ENCODE measurements around the gene MYO3A.

The MYO3A gene

GRCh38 chr10:26156019-26156418, 222.0 kb downstream of the MYO3A start:
- Histone ChIP-seq H3K9ac (ENCODE audit: low read length) (no peak overlapping the region), H3K4me3 (ENCODE audit: low read length) (no peak overlapping the region), H3K27ac (ENCODE audit: low read depth, low read length) (no peak overlapping the region), H3K4me1 (ENCODE audit: control insufficient read depth, insufficient read depth, low read length) (no peaks in the 10 kb centered on the region), H3K36me3 (ENCODE audit: control insufficient read depth, insufficient read depth, low read length) (no peaks in the 10 kb centered on the region), H3K27me3 (ENCODE audit: control insufficient read depth, insufficient read depth, low read length) (no peaks in the 10 kb centered on the region)

- H3K27ac ChIP-seq (ENCODE audit: low read depth, low read length), result no peak overlapping the region
- H3K9ac ChIP-seq (ENCODE audit: low read length), result no peak overlapping the region
- no peaks in the 10 kb centered on the region for H3K27me3 ChIP-seq (ENCODE audit: control insufficient read depth, insufficient read depth, low read length)
- H3K4me3 ChIP-seq (ENCODE audit: low read length), result no peak overlapping the region
- H3K36me3 ChIP-seq (ENCODE audit: control insufficient read depth, insufficient read depth, low read length), result no peaks in the 10 kb centered on the region
- H3K4me1 ChIP-seq (ENCODE audit: control insufficient read depth, insufficient read depth, low read length), result no peaks in the 10 kb centered on the region
Observed at GRCh38 chr10:26157734-26158133, 223.7 kb downstream of the MYO3A start.

GRCh38 chr10:26169466-26169865, 235.4 kb downstream of the MYO3A start:
- no peak overlapping the region for H3K9ac ChIP-seq (ENCODE audit: low read length)
- H3K4me3 ChIP-seq (ENCODE audit: low read length), result no peak overlapping the region
- H3K4me1 ChIP-seq (ENCODE audit: control insufficient read depth, insufficient read depth, low read length), result no peaks in the 10 kb centered on the region
- H3K27ac ChIP-seq (ENCODE audit: low read depth, low read length), result no peak overlapping the region
- H3K36me3 ChIP-seq (ENCODE audit: control insufficient read depth, insufficient read depth, low read length), result no peaks in the 10 kb centered on the region
- no peaks in the 10 kb centered on the region for H3K27me3 ChIP-seq (ENCODE audit: control insufficient read depth, insufficient read depth, low read length)

GRCh38 chr10:26172131-26172530, 238.1 kb downstream of the MYO3A start:
- H3K27me3 ChIP-seq (ENCODE audit: control insufficient read depth, insufficient read depth, low read length), result no peaks in the 10 kb centered on the region
- no peak overlapping the region for H3K27ac ChIP-seq (ENCODE audit: low read depth, low read length)
- H3K36me3 ChIP-seq (ENCODE audit: control insufficient read depth, insufficient read depth, low read length), result no peaks in the 10 kb centered on the region
- H3K4me3 ChIP-seq (ENCODE audit: low read length), result no peak overlapping the region
- H3K9ac ChIP-seq (ENCODE audit: low read length), result no peak overlapping the region
- no peaks in the 10 kb centered on the region for H3K4me1 ChIP-seq (ENCODE audit: control insufficient read depth, insufficient read depth, low read length)

- H3K9ac ChIP-seq (ENCODE audit: low read length), result no peak overlapping the region
- no peak overlapping the region for H3K4me3 ChIP-seq (ENCODE audit: low read length)
- H3K27ac ChIP-seq (ENCODE audit: low read depth, low read length), result no peak overlapping the region
- H3K36me3 ChIP-seq (ENCODE audit: control insufficient read depth, insufficient read depth, low read length), result no peaks in the 10 kb centered on the region
- H3K4me1 ChIP-seq (ENCODE audit: control insufficient read depth, insufficient read depth, low read length), result no peaks in the 10 kb centered on the region
- H3K27me3 ChIP-seq (ENCODE audit: control insufficient read depth, insufficient read depth, low read length), result no peaks in the 10 kb centered on the region
Observed at GRCh38 chr10:26173837-26174236, 239.8 kb downstream of the MYO3A start.

GRCh38 chr10:26177341-26177740, 243.3 kb downstream of the MYO3A start:
- Histone ChIP-seq H3K36me3 (ENCODE audit: control insufficient read depth, insufficient read depth, low read length) (no peaks in the 10 kb centered on the region), H3K27ac (ENCODE audit: low read depth, low read length) (no peak overlapping the region), H3K4me3 (ENCODE audit: low read length) (no peak overlapping the region), H3K27me3 (ENCODE audit: control insufficient read depth, insufficient read depth, low read length) (no peaks in the 10 kb centered on the region), H3K9ac (ENCODE audit: low read length) (no peak overlapping the region), H3K4me1 (ENCODE audit: control insufficient read depth, insufficient read depth, low read length) (no peaks in the 10 kb centered on the region)

GRCh38 chr10:26194275-26194674, 260.2 kb downstream of the MYO3A start:
- H3K27me3 ChIP-seq (ENCODE audit: control insufficient read depth, insufficient read depth, low read length), result no peaks in the 10 kb centered on the region
- H3K9ac ChIP-seq (ENCODE audit: low read length), result no peak overlapping the region
- H3K27ac ChIP-seq (ENCODE audit: low read depth, low read length), result no peak overlapping the region
- no peaks in the 10 kb centered on the region for H3K4me1 ChIP-seq (ENCODE audit: control insufficient read depth, insufficient read depth, low read length)
- no peaks in the 10 kb centered on the region for H3K36me3 ChIP-seq (ENCODE audit: control insufficient read depth, insufficient read depth, low read length)
- H3K4me3 ChIP-seq (ENCODE audit: low read length), result no peak overlapping the region

GRCh38 chr10:26197248-26197647, 263.2 kb downstream of the MYO3A start:
- Histone ChIP-seq H3K27me3 (ENCODE audit: control insufficient read depth, insufficient read depth, low read length) (no peaks in the 10 kb centered on the region), H3K36me3 (ENCODE audit: control insufficient read depth, insufficient read depth, low read length) (no peaks in the 10 kb centered on the region), H3K4me1 (ENCODE audit: control insufficient read depth, insufficient read depth, low read length) (no peaks in the 10 kb centered on the region), H3K9ac (ENCODE audit: low read length) (no peak overlapping the region), H3K4me3 (ENCODE audit: low read length) (no peak overlapping the region), H3K27ac (ENCODE audit: low read depth, low read length) (no peak overlapping the region)

- no peak overlapping the region for H3K9ac ChIP-seq (ENCODE audit: low read length)
- H3K27ac ChIP-seq (ENCODE audit: low read depth, low read length), result no peak overlapping the region
- no peaks in the 10 kb centered on the region for H3K27me3 ChIP-seq (ENCODE audit: control insufficient read depth, insufficient read depth, low read length)
- no peaks in the 10 kb centered on the region for H3K36me3 ChIP-seq (ENCODE audit: control insufficient read depth, insufficient read depth, low read length)
- H3K4me1 ChIP-seq (ENCODE audit: control insufficient read depth, insufficient read depth, low read length), result no peaks in the 10 kb centered on the region
- no peak overlapping the region for H3K4me3 ChIP-seq (ENCODE audit: low read length)
Observed at GRCh38 chr10:26198119-26198518, 264.1 kb downstream of the MYO3A start.

GRCh38 chr10:26199841-26200240, 265.8 kb downstream of the MYO3A start:
- Histone ChIP-seq H3K36me3 (ENCODE audit: control insufficient read depth, insufficient read depth, low read length) (no peaks in the 10 kb centered on the region), H3K4me3 (ENCODE audit: low read length) (no peak overlapping the region), H3K4me1 (ENCODE audit: control insufficient read depth, insufficient read depth, low read length) (no peaks in the 10 kb centered on the region), H3K9ac (ENCODE audit: low read length) (no peak overlapping the region), H3K27me3 (ENCODE audit: control insufficient read depth, insufficient read depth, low read length) (no peaks in the 10 kb centered on the region), H3K27ac (ENCODE audit: low read depth, low read length) (no peak overlapping the region)

GRCh38 chr10:26205223-26205622, 271.2 kb downstream of the MYO3A start:
- H3K4me1 ChIP-seq (ENCODE audit: control insufficient read depth, insufficient read depth, low read length), result no peaks in the 10 kb centered on the region
- no peak overlapping the region for H3K27ac ChIP-seq (ENCODE audit: low read depth, low read length)
- no peak overlapping the region for H3K9ac ChIP-seq (ENCODE audit: low read length)
- H3K27me3 ChIP-seq (ENCODE audit: control insufficient read depth, insufficient read depth, low read length), result no peaks in the 10 kb centered on the region
- H3K36me3 ChIP-seq (ENCODE audit: control insufficient read depth, insufficient read depth, low read length), result no peaks in the 10 kb centered on the region
- H3K4me3 ChIP-seq (ENCODE audit: low read length), result no peak overlapping the region

- Histone ChIP-seq H3K36me3 (ENCODE audit: control insufficient read depth, insufficient read depth, low read length) (no peaks in the 10 kb centered on the region), H3K4me1 (ENCODE audit: control insufficient read depth, insufficient read depth, low read length) (no peaks in the 10 kb centered on the region), H3K4me3 (ENCODE audit: low read length) (no peak overlapping the region), H3K27me3 (ENCODE audit: control insufficient read depth, insufficient read depth, low read length) (peaks cover 16% of the 10 kb centered on the region), H3K9ac (ENCODE audit: low read length) (no peak overlapping the region), H3K27ac (ENCODE audit: low read depth, low read length) (no peak overlapping the region)
Observed at GRCh38 chr10:26211781-26212444, 277.9 kb downstream of the MYO3A start.

- no peak overlapping the region for H3K9ac ChIP-seq (ENCODE audit: low read length)
- no peaks in the 10 kb centered on the region for H3K36me3 ChIP-seq (ENCODE audit: control insufficient read depth, insufficient read depth, low read length)
- no peak overlapping the region for H3K4me3 ChIP-seq (ENCODE audit: low read length)
- peaks cover 22% of the 10 kb centered on the region for H3K27me3 ChIP-seq (ENCODE audit: control insufficient read depth, insufficient read depth, low read length)
- no peaks in the 10 kb centered on the region for H3K4me1 ChIP-seq (ENCODE audit: control insufficient read depth, insufficient read depth, low read length)
- H3K27ac ChIP-seq (ENCODE audit: low read depth, low read length), result no peak overlapping the region
Observed at GRCh38 chr10:26212511-26212910, 278.5 kb downstream of the MYO3A start.
